22Rv1 (cell line): ENCODE measurements around the gene CSF1R.

Source experiments
- CTCF ChIP-seq: fragments of 450-650 bp; IDR thresholded peaks from 2 replicates; pipeline ENCODE4 v1.5.1; 2017; ENCODE audit warnings: mild to moderate bottlenecking
- ZFX ChIP-seq: fragments of 450-650 bp; IDR thresholded peaks from 2 replicates; pipeline ENCODE4 v1.6.1; 2017; ENCODE audit warnings: antibody characterized with exemption, borderline replicate concordance

GRCh38 chr5:150126921-150127265, 40.5 kb upstream of the CSF1R start:
- no peak for TF ChIP-seq CTCF
- TF ChIP-seq ZFX, result no peak
